Fibroblast of skin of abdomen (primary cell): ENCODE measurements around the gene LAMC3.
A peak's percentile ranks its signal among the peaks of the same experiment; 100 is the strongest.
"Not testable (repeated sequence)": the region's sequence is repeated elsewhere in the genome, so short reads cannot be mapped to it uniquely, and the experiment has no call there.

ENCODE experiments used
- DNase-seq: peaks from one replicate; pipeline ENCODE4 v3.0.0-alpha.2; 2013

LAMC3 gene

DNA sequence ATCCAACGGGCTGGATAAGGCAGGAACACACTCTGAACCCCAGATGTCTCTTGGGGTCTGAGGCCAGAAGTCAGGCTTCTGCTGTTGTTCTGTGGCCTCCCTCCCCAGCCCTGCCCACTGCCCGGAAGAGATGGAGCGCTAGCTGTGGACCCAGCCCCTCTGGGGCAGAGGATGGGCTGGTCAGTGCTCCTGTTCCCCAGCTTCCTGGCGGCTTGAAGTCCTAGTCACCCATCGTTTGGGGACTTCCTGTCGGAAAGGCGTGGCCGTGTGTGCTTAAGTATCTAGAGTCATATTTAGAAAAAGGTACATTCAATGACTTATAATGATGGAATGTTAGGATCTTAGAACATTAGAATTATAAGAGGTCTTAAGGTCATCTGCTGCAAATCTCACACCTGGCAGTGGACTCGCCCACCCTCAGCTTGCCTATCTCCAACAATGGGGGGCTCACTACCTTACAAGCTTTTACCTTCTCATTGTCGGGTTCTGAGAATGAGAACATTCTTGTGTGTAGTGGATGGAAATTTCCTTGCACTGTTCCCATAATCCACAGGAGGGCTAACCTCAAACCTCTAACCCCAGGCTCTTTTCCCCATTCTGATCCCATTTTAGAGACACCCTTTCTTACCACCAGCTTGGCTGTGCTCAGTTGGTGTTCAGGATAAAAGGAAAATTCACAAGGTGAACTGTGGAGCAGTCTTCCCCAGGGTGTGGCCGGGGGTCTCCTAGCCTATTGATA, 74.0 kb downstream of the LAMC3 start:
- no peak for DNase-seq

DNA sequence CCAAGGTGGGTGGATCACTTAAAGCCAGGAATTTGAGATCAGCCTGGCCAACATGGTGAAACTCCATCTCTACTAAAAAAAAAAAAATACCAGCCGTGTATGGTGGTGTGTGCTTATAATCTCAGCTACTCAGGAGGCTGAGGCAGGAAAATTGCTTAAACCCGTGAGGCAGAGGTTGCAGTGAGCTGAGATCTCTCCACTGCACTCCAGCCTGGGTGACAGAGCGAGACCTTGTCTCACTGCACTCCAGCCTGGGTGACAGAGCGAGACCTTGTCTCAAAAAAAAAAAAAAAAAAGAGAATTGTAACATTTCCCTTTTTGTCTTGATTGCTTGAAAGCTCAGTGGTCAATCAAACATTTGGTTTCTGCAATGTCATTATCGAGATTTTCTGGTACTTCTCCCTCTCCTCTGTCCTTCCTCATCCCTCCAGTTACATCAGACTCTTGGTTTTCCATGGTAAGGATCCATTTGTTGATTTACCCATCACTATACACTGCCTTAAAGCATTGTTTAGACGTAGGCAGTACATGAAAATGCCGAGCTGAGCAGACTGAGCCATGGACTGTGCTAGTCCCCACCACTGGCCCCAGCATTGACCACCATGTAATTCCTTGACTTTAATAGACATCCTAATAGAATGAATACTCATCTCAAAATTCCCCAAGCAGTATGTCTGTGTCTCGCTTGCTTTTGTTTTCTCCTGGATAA, 75.8 kb downstream of the LAMC3 start:
- DNase-seq = no peak

DNA sequence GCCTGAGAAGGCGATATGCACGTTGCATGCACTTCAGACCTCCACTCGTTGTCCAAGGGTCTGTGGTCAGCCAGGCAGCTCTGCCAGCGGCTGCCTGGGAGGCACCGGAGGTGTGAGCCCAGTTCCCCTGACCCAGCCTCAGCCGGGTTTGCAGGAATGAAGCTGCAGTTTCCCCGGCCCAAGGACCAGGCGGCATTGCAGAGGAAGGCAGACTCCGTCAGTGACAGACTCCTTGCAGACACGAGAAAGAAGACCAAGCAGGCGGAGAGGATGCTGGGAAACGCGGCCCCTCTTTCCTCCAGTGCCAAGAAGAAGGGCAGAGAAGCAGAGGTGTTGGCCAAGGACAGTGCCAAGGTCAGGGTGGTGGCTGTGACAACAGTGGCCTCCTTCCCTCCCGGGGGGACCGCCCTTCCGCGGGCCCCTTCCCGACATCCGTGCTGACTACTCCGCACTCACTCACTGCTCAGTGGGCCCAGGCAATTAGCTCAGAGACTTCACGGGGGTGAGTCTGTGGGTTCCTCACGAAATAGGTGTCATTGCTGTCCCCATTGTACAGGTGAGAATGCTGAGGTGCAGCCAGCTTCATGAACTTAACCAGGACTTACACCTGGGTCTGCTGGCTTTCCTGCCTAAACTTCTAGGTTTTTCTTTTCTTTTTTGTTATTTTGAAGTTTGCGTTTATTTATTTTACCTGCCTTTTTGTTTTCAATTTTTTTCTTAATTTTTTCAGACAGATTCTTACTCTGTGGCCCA, 76.6 kb downstream of the LAMC3 start:
- no peak for DNase-seq

DNA sequence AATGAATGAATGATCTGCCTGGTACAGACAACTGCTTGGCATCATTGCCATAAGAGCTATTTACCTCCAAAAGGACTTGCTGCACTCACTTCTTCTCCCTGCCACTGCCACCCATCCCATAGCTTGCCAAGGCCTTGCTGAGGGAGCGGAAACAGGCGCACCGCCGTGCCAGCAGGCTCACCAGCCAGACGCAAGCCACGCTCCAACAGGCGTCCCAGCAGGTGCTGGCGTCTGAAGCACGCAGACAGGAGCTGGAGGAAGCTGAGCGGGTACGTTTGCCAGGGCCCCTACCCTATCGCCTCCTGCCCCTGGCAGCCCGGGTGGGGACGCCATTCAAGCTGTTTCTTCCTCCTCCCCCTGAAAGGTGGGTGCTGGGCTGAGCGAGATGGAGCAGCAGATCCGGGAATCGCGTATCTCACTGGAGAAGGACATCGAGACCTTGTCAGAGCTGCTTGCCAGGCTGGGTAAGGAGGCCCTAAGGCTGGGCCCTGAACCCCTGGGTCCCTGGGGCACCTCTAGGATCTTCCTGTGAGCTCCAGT, 78.5 kb downstream of the LAMC3 start:
- DNase-seq = no peak

DNA sequence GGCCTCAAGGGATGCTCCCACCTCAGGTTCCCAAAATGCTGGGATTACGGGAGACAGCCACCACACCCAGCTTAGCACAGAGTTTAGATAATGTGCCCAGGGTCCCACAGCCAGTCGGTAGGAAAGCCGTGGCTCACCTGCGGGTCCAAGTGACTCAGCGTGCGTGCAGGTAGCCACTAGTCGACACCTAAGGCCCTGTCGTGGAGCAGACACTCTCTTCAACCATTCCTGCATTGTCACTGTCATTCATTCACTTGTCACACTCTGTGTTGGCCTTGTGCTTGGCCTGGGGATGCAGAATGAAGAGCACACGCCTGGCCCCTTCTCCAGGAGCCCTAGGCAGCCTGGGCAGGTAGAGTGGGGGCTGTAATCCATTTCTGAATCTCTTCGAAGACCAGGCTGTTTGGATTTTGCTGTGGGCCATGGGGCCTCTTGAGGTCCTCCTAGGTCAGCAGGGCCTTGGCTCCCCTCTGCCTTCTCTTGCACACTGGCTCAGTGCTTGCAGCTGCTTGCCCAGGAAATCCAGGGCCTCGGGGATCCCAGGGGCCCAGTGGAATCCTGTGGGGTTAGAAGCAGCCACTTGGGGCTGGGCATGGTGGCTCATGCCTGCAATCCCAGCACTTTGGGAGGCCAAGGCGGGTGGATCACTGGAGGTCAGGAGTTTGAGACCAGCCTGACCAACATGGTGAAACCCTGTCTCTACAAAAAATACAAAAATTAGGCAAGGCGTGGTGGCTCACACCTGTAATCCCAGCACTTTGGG, 81.2 kb downstream of the LAMC3 start:
- no peak for DNase-seq

DNA sequence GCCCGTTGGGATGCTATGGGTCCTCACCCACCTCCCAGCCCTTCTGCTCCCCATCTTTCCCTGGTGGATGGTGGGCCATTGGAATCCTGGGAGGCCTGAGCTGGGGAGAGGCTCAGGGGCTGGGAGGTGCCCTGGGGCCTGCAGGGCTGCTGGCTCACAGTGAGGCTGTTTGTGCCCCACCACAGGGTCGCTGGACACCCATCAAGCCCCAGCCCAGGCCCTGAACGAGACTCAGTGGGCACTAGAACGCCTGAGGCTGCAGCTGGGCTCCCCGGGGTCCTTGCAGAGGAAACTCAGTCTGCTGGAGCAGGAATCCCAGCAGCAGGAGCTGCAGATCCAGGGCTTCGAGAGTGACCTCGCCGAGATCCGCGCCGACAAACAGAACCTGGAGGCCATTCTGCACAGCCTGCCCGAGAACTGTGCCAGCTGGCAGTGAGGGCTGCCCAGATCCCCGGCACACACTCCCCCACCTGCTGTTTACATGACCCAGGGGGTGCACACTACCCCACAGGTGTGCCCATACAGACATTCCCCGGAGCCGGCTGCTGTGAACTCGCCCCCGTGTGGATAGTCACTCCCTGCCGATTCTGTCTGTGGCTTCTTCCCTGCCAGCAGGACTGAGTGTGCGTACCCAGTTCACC, 82.5 kb downstream of the LAMC3 start:
- no peak for DNase-seq

DNA sequence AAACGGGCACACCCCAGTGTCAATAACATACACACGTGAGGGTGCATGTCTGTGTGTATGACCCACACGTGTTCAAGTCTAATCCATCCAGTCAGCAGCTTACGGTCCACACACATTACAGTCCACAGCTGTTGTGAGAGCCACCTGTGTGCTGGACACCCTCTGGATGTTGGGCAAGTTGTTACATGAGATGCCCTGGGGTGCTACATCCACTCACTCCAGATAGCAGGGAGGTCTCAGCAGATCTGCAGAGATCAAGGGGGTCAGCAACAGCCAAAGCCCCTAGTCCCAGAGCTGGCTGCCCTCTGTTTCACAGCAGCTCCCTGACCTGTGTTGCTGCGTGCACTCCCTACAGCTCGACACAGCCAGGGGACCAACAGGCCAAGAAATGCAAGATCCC, 83.1 kb downstream of the LAMC3 start:
- DNase-seq = no peak

DNA sequence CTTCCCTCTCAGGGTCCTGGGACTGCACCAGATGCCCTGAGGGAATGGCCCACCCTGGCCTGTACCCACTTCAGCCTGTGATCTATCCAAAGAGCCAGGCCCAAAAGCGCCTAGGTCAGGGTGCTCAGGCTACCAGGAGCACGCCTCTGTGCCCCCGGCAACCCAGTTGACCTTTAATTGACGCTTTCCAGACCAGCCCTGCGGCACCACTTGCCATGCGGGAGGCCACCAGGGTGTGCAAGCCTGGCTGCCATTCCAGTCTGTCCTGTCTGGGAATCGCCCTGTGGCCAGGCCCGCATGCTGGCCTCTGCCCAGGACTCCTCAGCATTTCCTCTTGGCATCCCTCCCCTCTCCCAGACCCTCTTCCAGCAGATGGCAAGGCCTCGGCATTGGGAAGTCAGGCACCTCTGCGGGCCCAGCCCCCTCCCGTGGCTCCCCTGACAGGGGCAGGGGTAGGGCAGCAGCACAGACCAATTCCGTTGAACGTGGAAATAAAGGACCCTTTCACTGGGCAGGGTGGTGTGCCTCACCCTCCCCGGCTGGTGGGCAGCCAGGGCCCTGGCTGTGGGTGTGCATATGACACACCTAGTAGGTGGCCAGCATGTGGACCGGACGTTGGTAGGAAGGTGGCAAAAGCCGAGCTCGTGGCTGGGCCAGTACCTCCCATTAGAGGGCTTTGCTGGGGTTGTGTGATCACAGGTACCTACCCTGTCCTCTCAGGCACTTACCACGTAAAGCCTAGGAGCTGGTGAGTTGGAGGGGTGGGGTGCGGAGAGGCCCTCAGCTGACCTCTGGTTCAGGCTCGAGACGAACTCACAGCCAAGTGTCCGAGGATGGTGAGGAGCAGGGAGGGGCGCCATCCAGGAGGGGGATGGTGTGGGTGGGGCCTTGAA, 83.8 kb downstream of the LAMC3 start:
- DNase-seq = no peak

DNA sequence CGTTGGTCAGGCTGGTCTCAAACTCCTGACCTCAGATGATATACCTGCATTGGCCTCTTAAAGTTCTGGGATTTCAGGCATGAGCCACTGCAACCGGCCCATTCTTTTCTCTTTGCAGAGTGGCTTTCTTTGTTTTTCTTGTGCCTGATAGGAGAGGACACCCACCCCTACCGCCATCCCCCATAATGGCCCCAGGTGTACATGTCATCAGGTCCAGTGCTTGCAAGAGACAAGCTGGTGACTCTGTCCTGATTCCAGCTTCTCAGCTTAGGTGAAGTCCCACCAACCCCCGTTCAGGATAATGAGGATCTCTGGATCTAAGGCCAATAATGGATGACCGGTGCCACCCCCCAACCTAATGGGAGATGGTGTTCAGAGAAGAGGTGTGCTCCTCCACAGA, 85.0 kb downstream of the LAMC3 start:
- no peak for DNase-seq

DNA sequence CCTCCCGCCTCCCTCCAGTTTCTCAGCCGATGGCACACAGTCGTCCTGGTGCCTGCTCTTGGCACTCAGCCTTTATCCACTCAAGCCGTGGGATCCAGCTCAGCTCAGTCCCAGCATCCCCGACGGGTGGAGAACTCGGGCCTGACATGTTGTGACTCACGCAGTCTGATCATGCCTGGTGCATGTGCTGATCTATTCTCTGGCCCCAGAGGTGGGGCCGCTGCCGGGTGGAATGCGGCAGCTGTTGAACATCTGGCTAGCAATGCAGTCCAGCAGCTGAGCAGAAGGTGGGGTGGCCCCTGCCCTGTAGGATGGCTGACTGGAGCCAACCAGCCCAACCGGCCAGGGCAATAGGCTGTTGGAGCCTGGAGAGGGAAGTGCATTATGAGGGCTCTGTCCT, 85.6 kb downstream of the LAMC3 start:
- DNase-seq = peak; percentile 63

DNA sequence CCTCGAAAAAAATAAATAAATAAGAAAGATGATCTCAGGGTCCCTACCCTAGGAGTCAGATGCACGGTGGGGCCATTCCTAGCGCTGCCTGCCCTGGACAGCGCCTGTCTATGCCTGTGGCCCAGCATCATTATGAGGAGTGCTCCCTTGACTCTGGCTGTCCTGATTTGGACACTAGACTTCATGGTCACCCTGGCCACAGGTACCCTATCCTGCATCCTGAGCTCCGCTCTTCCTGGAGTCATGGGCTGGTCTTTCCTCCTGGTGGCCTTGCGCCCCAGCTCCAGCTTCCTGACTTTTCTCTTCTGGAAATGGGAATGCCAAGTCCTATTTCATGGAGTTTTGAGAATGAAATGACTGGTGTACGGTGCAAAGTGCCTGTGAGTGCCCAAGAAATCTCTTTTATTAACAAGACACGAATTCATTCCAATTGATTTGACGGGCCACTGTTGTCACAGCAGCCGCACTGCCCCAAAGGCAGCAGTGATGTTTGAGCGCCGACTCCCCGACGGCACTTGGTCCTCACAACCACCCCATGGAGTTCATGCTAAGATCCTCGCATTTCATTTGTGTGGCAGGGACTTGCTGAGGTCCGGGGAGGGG, 86.8 kb downstream of the LAMC3 start:
- no peak for DNase-seq

DNA sequence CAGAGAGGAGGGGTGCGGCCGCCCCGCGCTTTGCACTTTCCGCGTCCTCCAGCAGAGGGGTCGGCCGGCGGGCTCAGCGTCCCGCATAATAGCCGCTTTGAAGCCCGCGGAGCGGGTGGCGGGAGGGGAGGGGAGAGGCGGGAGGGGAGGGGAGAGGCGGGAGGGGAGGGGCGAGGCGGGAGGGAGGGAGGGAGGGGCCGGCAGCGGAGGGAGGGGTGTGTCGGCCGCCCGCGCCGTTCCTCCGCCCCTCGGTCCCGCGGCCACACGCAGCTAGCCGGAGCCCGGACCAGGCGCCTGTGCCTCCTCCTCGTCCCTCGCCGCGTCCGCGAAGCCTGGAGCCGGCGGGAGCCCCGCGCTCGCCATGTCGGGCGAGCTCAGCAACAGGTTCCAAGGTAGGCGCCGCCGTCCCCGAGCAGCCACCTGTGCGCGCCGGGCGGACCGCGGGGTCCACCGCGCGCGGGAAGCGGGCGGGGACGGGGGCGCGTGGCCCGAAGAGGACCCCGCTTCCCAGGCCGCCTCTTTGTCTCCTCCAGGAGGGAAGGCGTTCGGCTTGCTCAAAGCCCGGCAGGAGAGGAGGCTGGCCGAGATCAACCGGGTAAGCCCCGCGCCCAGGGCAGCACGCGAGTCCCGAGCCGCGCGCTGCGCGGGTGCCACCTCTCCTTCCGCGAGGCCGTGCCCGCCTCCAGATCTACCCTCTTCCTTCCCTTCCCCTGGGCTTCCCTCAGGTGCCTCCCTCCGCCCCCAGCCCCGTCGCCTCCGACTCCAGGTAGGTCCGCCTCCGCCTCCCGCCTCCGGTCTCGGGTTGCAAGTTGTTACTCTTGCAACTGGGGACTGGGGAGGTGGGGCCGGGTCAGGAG, 87.5 kb downstream of the LAMC3 start, which contains the start of gene AIF1L:
Gene AIF1L (plus strand): TSS at position 263 of the 857 bp plus-strand sequence. CDS start 99 bp downstream, at position 362.
- DNase-seq = no peak

DNA sequence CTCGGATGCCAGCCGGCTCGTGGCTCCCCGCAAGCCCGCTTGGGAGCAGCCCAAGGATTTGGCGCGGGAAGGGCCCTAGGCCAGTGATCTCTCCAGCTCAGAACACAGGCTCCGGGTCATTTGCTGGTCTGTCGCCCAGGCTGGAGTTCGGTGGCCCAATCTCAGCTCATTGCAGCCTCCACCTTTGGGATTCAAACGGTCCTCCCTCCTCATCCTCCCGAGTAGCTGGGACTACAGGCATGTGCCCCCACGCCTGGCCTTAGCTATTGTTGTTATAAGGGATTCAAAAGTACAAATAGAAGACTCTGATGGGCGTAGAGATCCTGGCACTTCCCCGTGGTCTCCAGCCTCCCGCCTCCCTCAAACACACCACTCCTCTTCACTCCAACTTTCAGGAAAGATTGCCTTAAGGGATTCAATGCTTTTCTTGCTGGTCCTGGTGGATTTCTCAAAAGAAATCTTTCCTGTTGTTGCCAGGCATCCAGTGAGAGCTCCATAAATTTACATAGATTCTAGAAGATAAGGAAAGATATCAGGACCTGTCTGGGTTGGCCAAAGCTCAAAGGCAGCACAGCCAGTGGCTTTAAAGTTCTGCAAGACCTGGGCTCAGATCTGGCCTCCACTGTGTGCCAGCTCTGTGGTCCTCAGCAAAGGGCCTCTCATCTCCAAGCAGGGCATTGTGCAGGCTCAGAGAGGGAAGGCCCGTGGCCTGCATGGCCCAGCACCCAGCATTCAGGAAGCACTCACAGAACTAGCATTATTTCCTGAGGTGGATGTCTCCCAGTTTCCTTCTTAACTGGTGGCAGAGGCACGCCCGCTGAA, 88.4 kb downstream of the LAMC3 start:
- DNase-seq = no peak

DNA sequence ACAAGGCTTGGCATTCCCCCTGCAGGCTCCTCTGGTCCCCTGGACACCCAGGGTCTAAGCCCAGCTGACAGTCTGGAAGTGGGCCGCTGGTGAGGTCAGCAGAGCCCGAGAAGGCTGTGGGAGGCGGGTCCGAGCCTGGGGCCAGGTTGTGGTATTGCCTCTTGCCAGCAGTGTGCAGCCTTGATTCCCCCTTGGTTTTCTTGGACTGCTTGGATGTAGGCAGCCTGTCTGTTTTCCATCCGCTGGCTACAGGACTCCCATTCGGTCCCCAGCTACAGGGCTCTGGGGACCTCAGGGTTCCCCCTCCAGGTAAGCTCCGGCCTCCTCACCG, 88.9 kb downstream of the LAMC3 start:
- DNase-seq = no peak

DNA sequence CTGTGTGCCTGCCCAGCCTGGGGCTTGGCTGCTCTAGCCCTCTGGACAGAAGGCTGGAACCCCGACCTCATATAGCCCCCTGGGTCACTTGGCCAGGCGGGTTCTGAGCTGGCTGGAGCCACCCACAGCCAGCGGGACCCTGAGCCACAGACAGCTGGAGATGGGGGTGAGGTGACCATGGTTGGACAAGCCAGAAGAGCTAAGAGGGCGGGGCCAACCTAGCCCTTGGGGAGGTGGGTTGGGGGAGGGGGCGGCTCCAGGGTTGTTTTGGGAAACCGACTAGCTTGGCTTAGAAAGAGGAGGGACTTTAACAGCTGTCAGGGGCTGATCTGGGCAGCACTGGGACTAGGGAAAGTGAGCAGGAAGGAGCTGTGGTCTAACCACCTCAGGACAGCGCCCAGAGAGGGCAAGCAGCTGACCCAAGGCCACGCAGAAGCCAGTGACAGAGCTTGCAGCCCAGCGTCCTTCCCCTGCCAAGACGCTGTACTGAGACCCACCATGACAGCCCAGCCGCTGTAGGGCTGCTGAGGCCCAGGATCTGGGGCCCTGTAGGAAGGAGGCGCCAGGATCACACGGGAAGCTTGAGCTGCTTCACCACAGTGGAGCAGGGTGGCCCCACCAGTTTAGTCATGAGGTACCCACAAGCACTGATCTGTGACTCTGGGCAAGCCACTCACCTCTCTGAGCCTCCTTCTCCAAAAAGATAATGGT, 89.6 kb downstream of the LAMC3 start:
- no peak for DNase-seq

DNA sequence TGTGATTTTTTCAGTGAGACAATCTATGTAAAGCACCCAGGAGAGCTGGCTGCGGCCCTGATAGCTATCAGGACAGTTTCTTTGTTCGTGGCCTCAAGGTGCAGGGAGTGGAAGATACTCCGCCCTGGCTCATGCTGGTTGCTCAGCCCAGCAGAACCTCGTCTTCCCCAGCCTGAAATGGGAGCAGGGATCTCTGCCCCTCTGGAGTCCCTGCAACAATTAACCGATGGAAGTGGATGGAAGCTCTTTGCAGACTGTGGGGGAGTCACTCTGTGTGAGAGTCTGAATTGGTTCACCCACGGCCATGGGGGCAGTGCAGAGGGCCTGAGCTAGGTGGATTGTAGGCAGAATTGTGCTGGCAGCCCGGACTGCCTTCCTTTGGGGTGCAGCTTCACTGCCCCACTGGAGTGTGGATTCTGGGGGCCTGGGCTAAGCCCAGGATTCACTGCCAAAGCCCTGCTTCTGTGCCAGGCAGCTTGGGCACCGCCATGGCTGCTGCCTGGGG, 90.2 kb downstream of the LAMC3 start:
- no peak for DNase-seq

DNA sequence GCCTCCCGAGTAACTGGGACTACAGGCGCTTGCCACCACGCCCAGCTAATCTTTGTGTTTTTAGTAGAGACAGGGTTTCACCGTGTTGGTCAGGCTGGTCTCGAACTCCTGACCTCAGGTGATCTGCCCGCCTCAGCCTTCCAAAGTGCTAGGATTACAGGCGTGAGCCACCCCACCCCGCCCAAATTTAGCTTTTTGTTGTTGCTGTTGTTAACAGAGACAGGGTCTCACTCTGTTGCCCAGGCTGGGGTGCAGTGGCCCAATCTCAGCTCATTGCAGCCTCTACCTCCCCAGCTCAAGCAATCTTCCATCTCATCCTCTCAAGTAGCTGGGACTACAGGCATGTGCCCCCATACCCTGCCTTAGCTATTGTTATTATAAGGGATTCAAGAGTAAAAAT, 90.9 kb downstream of the LAMC3 start:
- DNase-seq = not testable (repeated sequence)

DNA sequence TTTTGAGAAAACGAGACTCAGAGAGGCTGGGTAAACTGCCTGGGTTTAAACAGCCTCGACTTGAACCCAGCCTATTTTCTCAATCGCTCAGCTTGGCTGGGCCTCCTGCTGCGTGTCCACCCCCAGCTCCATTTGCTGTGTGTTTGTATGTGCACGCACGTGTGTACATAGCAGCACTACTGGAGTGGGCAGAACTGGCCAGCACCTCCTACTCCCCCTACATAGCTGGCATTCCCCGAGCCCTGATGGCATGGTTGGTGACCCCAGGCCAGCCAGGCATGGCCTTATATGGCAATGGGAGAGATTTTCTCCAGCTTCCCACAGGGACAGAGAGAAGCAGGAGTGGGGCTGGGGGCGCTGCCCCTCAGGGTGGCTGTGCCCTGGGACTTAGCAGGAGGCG, 91.5 kb downstream of the LAMC3 start:
- DNase-seq = peak; percentile 14
